Nephron (organoid): Measurements from ENCODE around the gene GRK3.

ENCODE experiments used
- H3K27ac Mint-ChIP-seq, 3 experiments: 2 replicates each; pipeline ENCODE4 v1.8.0; 2020; ENCODE audit warnings: mixed read lengths in 3 of 3, mild to moderate bottlenecking in 2 of 3, moderate library complexity in 1 of 3
- H3K27me3 Mint-ChIP-seq: 2 replicates; pipeline ENCODE4 v1.8.0; 2021; ENCODE audit warnings: low read depth, mild to moderate bottlenecking, moderate library complexity, mixed read lengths
- H3K36me3 Mint-ChIP-seq: 2 replicates; pipeline ENCODE4 v1.8.0; 2020; ENCODE audit warnings: low read depth, mixed read lengths
- H3K4me1 Mint-ChIP-seq: 2 replicates; pipeline ENCODE4 v1.8.0; 2020; ENCODE audit warnings: mixed read lengths
- H3K4me3 Mint-ChIP-seq, 3 experiments: 2 replicates each; pipeline ENCODE4 v1.8.0; 2020; ENCODE audit warnings: mild to moderate bottlenecking in 3 of 3, mixed read lengths in 3 of 3, moderate library complexity in 2 of 3
- H3K9me3 Mint-ChIP-seq: 2 replicates; pipeline ENCODE4 v1.8.0; 2020; ENCODE audit warnings: mixed read lengths
- TF ChIP-seq, protein P1 (sequence below), 3 experiments: fragments of 200-600 bp; sonication (generic); IDR thresholded peaks; one replicate each; pipeline ENCODE4 v1.5.0; 2021; ENCODE audit warnings: antibody characterized with exemption in 3 of 3; ENCODE audit not compliant: unreplicated experiment in 3 of 3

Gene GRK3

DNA sequence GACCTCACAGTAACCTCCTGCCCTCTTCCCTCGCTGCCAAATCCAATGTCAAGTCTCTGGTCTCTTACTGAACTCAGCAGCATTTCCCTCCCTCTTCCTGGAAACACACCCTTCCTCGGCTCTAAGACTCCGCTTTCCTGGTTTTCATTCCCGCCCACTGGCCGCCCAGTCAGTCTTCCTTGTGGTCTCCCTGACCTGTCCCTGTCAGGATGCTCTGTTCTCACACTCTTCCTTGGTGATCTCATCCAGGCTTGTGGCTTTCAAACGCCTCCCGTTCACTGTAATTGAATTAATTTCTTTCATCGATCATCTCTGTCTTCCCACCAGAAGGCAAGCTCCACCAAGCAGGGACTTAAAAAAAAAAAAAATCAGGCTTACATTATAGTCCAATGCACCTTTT lies 211.1 kb downstream of the GRK3 start:
- Mint-ChIP-seq H3K4me3 (no peak overlapping the region), H3K4me1 (no peaks in the 10 kb centered on the region), H3K27me3 (peaks cover 17% of the 10 kb centered on the region), H3K27ac (no peak overlapping the region), H3K9me3 (no peaks in the 10 kb centered on the region), H3K36me3 (no peaks in the 10 kb centered on the region)
- TF ChIP-seq, protein P1, sequence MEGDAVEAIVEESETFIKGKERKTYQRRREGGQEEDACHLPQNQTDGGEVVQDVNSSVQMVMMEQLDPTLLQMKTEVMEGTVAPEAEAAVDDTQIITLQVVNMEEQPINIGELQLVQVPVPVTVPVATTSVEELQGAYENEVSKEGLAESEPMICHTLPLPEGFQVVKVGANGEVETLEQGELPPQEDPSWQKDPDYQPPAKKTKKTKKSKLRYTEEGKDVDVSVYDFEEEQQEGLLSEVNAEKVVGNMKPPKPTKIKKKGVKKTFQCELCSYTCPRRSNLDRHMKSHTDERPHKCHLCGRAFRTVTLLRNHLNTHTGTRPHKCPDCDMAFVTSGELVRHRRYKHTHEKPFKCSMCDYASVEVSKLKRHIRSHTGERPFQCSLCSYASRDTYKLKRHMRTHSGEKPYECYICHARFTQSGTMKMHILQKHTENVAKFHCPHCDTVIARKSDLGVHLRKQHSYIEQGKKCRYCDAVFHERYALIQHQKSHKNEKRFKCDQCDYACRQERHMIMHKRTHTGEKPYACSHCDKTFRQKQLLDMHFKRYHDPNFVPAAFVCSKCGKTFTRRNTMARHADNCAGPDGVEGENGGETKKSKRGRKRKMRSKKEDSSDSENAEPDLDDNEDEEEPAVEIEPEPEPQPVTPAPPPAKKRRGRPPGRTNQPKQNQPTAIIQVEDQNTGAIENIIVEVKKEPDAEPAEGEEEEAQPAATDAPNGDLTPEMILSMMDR (IDR thresholded peaks at IDR 0.05; ENCODE audit: unreplicated experiment in 3 of 3) = no peak

DNA sequence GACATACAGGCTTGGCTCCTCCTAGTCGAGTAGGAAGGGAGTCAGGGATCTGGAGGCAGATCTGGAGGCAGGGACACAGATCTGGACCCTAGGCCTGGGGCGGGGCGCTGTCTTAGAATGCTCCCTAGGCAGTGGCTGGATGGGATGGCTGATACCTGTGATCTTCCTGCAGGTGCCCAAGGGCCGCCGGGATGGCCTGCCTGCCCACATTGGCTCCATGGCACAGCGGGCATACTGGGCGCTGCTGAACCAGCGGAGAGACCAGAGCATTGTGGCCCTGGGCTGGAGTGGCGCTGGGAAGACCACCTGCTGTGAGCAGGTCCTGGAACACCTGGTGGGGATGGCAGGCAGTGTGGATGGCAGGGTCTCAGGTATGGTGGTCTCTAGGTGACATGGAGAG lies 212.9 kb downstream of the GRK3 start:
- Mint-ChIP-seq H3K9me3 (no peaks in the 10 kb centered on the region), H3K36me3 (no peaks in the 10 kb centered on the region), H3K4me1 (no peaks in the 10 kb centered on the region), H3K4me3 (no peak overlapping the region), H3K27me3 (peaks cover 8% of the 10 kb centered on the region), H3K27ac (no peak overlapping the region)
- TF ChIP-seq, protein P1 (IDR thresholded peaks at IDR 0.05; ENCODE audit: unreplicated experiment in 3 of 3) = no peak

DNA sequence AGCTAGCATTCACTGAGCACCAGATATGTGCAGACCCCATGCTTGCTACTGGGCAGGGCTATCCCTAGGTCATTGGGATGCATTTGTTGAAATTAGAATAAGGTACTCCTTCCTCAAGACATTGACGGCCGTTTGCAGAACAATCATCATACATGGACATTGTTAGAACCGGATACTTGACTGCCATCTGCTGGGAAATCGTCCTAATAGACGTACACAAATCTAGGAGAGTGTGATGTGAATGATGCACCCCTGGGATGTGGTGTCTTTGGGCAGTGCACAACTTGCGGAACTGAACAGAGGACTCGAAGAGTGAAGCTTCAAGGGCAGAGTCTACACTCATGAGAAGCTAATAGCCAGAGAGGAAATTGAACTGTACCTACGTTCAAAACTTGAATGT lies 213.4 kb downstream of the GRK3 start:
- no peak overlapping the region for H3K4me3 Mint-ChIP-seq
- H3K9me3 Mint-ChIP-seq = no peaks in the 10 kb centered on the region
- no peak overlapping the region for H3K27ac Mint-ChIP-seq

More for the DNA sequence above, 213.4 kb downstream of the GRK3 start:
- H3K27me3 Mint-ChIP-seq = peaks cover 4% of the 10 kb centered on the region
- TF ChIP-seq, protein P1 (IDR thresholded peaks at IDR 0.05; ENCODE audit: unreplicated experiment in 3 of 3) = peak; percentile 30 to 36 (median 35)
- H3K36me3 Mint-ChIP-seq = no peaks in the 10 kb centered on the region
- no peaks in the 10 kb centered on the region for H3K4me1 Mint-ChIP-seq
